Liver (tissue), 9 donors: ENCODE data around the gene TSSC4. TPM values are rescaled to one million over a fixed set of nuclear protein-coding genes. Genes with fewer than 3 reads are reported as not detected.

Experiments used
- DNase-seq: peaks from one replicate; pipeline ENCODE4 v3.0.0-alpha.2; 2017; ENCODE audit warnings: low spot score
- H3K27ac ChIP-seq, 2 donors: one replicate each; pipeline ENCODE4 v1.7.0; 2013; ENCODE audit warnings: inconsistent platforms in 2 of 2, low read length in 2 of 2, control low read depth in 1 of 2, low read depth in 1 of 2, mild to moderate bottlenecking in 1 of 2
- H3K27me3 ChIP-seq, 4 donors: one replicate each; pipeline versions ENCODE4 v1.6.1 to v1.7.0; 2013; ENCODE audit warnings: low read length in 3 of 4, inconsistent platforms in 1 of 4, mild to moderate bottlenecking in 1 of 4, moderate library complexity in 1 of 4; ENCODE audit not compliant: control insufficient read depth in 4 of 4, insufficient read depth in 4 of 4
- H3K36me3 ChIP-seq, 4 donors: one replicate each; pipeline versions ENCODE4 v1.6.1 to v1.7.0; 2013; ENCODE audit warnings: low read length in 3 of 4, mild to moderate bottlenecking in 3 of 4, low read depth in 1 of 4, moderate library complexity in 1 of 4; ENCODE audit not compliant: control insufficient read depth in 4 of 4, insufficient read depth in 3 of 4
- H3K4me1 ChIP-seq, 4 donors: one replicate each; pipeline versions ENCODE4 v1.6.1 to v1.7.0; 2013; ENCODE audit warnings: low read length in 3 of 4, mild to moderate bottlenecking in 3 of 4, moderate library complexity in 1 of 4; ENCODE audit not compliant: control insufficient read depth in 4 of 4, insufficient read depth in 4 of 4
- H3K4me3 ChIP-seq, 3 donors: one replicate each; pipeline versions ENCODE4 v1.6.1 to v1.7.0; 2013; ENCODE audit warnings: low read length in 3 of 3, control low read depth in 1 of 3, low read depth in 1 of 3, mild to moderate bottlenecking in 1 of 3
- H3K9ac ChIP-seq, 2 donors: one replicate each; pipeline ENCODE4 v1.7.0; 2013; ENCODE audit warnings: low read length in 2 of 2, mild to moderate bottlenecking in 2 of 2, moderate library complexity in 2 of 2, control low read depth in 1 of 2, low read depth in 1 of 2
- H3K9me3 ChIP-seq, 4 donors: one replicate each; pipeline versions ENCODE4 v1.6.1 to v1.7.0; 2013; ENCODE audit warnings: low read length in 3 of 4; ENCODE audit not compliant: control insufficient read depth in 4 of 4
- ATF3 ChIP-seq: IDR thresholded peaks from 2 replicates; pipeline ENCODE4 v1.6.1; 2016; ENCODE audit warnings: antibody characterized with exemption
- EGR1 ChIP-seq, 2 donors: IDR thresholded peaks; 2 replicates each; pipeline ENCODE4 v1.6.1; 2016 to 2018; ENCODE audit warnings: antibody characterized with exemption in 2 of 2, low read depth in 2 of 2
- FOXA1 ChIP-seq: IDR thresholded peaks from 2 replicates; pipeline ENCODE4 v1.6.1; 2016; ENCODE audit warnings: antibody characterized with exemption
- FOXA2 ChIP-seq: IDR thresholded peaks from 2 replicates; pipeline ENCODE4 v1.6.1; 2016; ENCODE audit warnings: antibody characterized with exemption
- GABPA ChIP-seq, 2 donors: IDR thresholded peaks in 1 of 2; conservative IDR thresholded peaks in 1 of 2; 2 replicates each; pipeline ENCODE4 v1.6.1; 2016; ENCODE audit warnings: antibody characterized with exemption in 2 of 2, mild to moderate bottlenecking in 1 of 2, moderate library complexity in 1 of 2
- HNF4A ChIP-seq, 2 donors: conservative IDR thresholded peaks; 2 replicates each; pipeline ENCODE4 v1.6.1; 2016; ENCODE audit warnings: antibody characterized with exemption in 2 of 2, mild to moderate bottlenecking in 2 of 2
- HNF4G ChIP-seq: IDR thresholded peaks from 2 replicates; pipeline ENCODE4 v1.6.1; 2016; ENCODE audit warnings: antibody characterized with exemption
- JUND ChIP-seq, 2 donors: IDR thresholded peaks; 2 replicates each; pipeline ENCODE4 v1.6.1; 2016; ENCODE audit warnings: antibody characterized with exemption in 2 of 2
- MAX ChIP-seq: IDR thresholded peaks from 2 replicates; pipeline ENCODE4 v1.6.1; 2016; ENCODE audit warnings: antibody characterized with exemption
- NR2F2 ChIP-seq: IDR thresholded peaks from 2 replicates; pipeline ENCODE4 v1.6.1; 2016; ENCODE audit warnings: antibody characterized with exemption
- RAD21 ChIP-seq, 2 donors: IDR thresholded peaks; 2 replicates each; pipeline ENCODE4 v1.6.1; 2016; ENCODE audit warnings: antibody characterized with exemption in 2 of 2, mild to moderate bottlenecking in 2 of 2
- REST ChIP-seq: IDR thresholded peaks from 2 replicates; pipeline ENCODE4 v1.6.1; 2016; ENCODE audit warnings: antibody characterized with exemption, mild to moderate bottlenecking
- RXRA ChIP-seq, 2 donors: IDR thresholded peaks; 2 replicates each; pipeline ENCODE4 v1.6.1; 2017 to 2018; ENCODE audit warnings: antibody characterized with exemption in 2 of 2, mild to moderate bottlenecking in 1 of 2
- SP1 ChIP-seq: IDR thresholded peaks from 2 replicates; pipeline ENCODE4 v1.6.1; 2018; ENCODE audit warnings: antibody characterized with exemption, mild to moderate bottlenecking
- TAF1 ChIP-seq: conservative IDR thresholded peaks from 2 replicates; pipeline ENCODE4 v1.6.1; 2016; ENCODE audit warnings: antibody characterized with exemption, mild to moderate bottlenecking
- YY1 ChIP-seq: IDR thresholded peaks from 2 replicates; pipeline ENCODE4 v1.6.1; 2016; ENCODE audit warnings: antibody characterized with exemption, mild to moderate bottlenecking
- WGBS: extraction: QIAGEN DNeasy Blood & Tissue Kit; methylation state at CpG from one replicate; pipeline ENCODE4 v1.1.7; 2013; 5-methylcytosine and 5-hydroxymethylcytosine counted together
- polyA plus RNA-seq, 2 donors: library from polyadenylated mRNA; stranded (reverse) in 1 of 2; unstranded in 1 of 2; fragments of 200-250 nt in 1 of 2; fragments of >200 nt in 1 of 2; fragmentation: Nextera tagmentation in 1 of 2; extraction: Ambion mirVana in 1 of 2; gene quantifications; one replicate each; pipeline versions ENCODE4 v1.2.1 to v1.2.3, GENCODE V29; 2013 to 2015
- total RNA-seq, 2 donors: library from RNA; depleted of rRNA; stranded (reverse); fragments of >200 nt; gene quantifications; one replicate each; pipeline ENCODE4 v1.2.3, GENCODE V29; 2014
- TF ChIP-seq, protein P1 (sequence below): fragments of 150-350 bp; IDR thresholded peaks from 2 replicates; pipeline ENCODE4 v1.5.1; 2017; ENCODE audit warnings: improper control_type of control experiment, low read depth, low read length; ENCODE audit not compliant: missing input control
- TF ChIP-seq, protein P2 (sequence below): IDR thresholded peaks from 2 replicates; pipeline ENCODE4 v1.6.1; 2016; ENCODE audit warnings: antibody characterized with exemption
- donor health status: healthy.
- donor health status: healthy.
- donor health status: healthy.
- donor health status: healthy.
- donor health status: healthy.

TSSC4 gene
- total and polyA plus RNA-seq, 4 donors = 15.8 to 19.1 (median 17.6) TPM

- H3K4me3 ChIP-seq = no peak overlapping the region
- H3K9me3 ChIP-seq = no peaks in the 10 kb centered on the region
- peaks cover 0 to 2% (median 0%) of the 10 kb centered on the region in 4 donors for H3K27me3 ChIP-seq
- no peak overlapping the region for H3K27ac ChIP-seq
- no peaks in the 10 kb centered on the region for H3K4me1 ChIP-seq
- no peak for DNase-seq
- no peaks in the 10 kb centered on the region for H3K36me3 ChIP-seq
- no peak overlapping the region for H3K9ac ChIP-seq
- 71% methylated on average over 10 of the region's 10 CpGs for WGBS
- no peak for TF ChIP-seq HNF4A (conservative IDR thresholded peaks at IDR 0.05)
- TF ChIP-seq FOXA1 = no peak
- TF ChIP-seq RXRA (IDR thresholded peaks at IDR 0.05) = no peak
- no peak for TF ChIP-seq SP1
- no peak for TF ChIP-seq MAX
- TF ChIP-seq JUND (IDR thresholded peaks at IDR 0.05) = no peak
- TF ChIP-seq, protein P1, sequence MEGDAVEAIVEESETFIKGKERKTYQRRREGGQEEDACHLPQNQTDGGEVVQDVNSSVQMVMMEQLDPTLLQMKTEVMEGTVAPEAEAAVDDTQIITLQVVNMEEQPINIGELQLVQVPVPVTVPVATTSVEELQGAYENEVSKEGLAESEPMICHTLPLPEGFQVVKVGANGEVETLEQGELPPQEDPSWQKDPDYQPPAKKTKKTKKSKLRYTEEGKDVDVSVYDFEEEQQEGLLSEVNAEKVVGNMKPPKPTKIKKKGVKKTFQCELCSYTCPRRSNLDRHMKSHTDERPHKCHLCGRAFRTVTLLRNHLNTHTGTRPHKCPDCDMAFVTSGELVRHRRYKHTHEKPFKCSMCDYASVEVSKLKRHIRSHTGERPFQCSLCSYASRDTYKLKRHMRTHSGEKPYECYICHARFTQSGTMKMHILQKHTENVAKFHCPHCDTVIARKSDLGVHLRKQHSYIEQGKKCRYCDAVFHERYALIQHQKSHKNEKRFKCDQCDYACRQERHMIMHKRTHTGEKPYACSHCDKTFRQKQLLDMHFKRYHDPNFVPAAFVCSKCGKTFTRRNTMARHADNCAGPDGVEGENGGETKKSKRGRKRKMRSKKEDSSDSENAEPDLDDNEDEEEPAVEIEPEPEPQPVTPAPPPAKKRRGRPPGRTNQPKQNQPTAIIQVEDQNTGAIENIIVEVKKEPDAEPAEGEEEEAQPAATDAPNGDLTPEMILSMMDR = no peak
- no peak for TF ChIP-seq HNF4G
- no peak for TF ChIP-seq TAF1
- TF ChIP-seq NR2F2 = no peak
- no peak for TF ChIP-seq YY1
- TF ChIP-seq, protein P2, sequence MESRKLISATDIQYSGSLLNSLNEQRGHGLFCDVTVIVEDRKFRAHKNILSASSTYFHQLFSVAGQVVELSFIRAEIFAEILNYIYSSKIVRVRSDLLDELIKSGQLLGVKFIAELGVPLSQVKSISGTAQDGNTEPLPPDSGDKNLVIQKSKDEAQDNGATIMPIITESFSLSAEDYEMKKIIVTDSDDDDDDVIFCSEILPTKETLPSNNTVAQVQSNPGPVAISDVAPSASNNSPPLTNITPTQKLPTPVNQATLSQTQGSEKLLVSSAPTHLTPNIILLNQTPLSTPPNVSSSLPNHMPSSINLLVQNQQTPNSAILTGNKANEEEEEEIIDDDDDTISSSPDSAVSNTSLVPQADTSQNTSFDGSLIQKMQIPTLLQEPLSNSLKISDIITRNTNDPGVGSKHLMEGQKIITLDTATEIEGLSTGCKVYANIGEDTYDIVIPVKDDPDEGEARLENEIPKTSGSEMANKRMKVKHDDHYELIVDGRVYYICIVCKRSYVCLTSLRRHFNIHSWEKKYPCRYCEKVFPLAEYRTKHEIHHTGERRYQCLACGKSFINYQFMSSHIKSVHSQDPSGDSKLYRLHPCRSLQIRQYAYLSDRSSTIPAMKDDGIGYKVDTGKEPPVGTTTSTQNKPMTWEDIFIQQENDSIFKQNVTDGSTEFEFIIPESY = no peak
- no peak for TF ChIP-seq ATF3
- TF ChIP-seq REST = no peak
- TF ChIP-seq GABPA (IDR thresholded peaks at IDR 0.05 in 1 of 2, conservative IDR thresholded peaks at IDR 0.05 in 1 of 2) = no peak
- no peak for TF ChIP-seq EGR1 (IDR thresholded peaks at IDR 0.05; ENCODE audit: low read depth in 2 of 2)
- no peak for TF ChIP-seq FOXA2
- TF ChIP-seq RAD21 (IDR thresholded peaks at IDR 0.05) = no peak
Measured at GRCh38 chr11:2436013-2436520, 35.5 kb downstream of the TSSC4 start.
